ENCODE measurements around the gene JMJD1C.

Gene JMJD1C

DNA sequence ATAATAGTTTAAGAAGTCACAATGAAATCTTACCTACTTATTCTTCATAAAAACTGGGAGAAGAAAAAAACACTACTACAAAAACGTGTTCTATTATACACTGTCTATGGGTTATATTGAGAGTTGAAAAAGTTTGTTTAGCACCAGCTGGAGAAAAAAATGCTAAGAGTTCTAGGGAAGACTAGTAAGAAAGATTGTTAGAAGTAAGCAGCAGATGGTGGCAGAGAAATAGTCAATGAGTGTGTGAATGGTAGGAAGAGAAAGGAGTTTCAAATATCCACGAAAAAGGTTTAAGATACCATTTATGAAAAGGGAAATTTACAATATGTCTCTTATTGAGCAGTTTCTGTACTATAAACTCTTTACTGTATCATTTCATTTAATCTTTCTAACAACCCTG is 208.0 kb downstream of the JMJD1C start:
- no peak overlapping the region for H3K9ac ChIP-seq (ENCODE audit: low read length)
- H3K4me2 ChIP-seq (ENCODE audit: low read depth, low read length) = no peak overlapping the region
- no peak overlapping the region for H3K27ac ChIP-seq (ENCODE audit: low read length)
- no peak for TF ChIP-seq EZH2 (optimal IDR thresholded peaks at IDR 0.05; ENCODE audit: low read depth, low read length)
- TF ChIP-seq EZH2phosphoT487 (IDR thresholded peaks at IDR 0.05; ENCODE audit: low read length) = no peak
- TF ChIP-seq, protein P1, sequence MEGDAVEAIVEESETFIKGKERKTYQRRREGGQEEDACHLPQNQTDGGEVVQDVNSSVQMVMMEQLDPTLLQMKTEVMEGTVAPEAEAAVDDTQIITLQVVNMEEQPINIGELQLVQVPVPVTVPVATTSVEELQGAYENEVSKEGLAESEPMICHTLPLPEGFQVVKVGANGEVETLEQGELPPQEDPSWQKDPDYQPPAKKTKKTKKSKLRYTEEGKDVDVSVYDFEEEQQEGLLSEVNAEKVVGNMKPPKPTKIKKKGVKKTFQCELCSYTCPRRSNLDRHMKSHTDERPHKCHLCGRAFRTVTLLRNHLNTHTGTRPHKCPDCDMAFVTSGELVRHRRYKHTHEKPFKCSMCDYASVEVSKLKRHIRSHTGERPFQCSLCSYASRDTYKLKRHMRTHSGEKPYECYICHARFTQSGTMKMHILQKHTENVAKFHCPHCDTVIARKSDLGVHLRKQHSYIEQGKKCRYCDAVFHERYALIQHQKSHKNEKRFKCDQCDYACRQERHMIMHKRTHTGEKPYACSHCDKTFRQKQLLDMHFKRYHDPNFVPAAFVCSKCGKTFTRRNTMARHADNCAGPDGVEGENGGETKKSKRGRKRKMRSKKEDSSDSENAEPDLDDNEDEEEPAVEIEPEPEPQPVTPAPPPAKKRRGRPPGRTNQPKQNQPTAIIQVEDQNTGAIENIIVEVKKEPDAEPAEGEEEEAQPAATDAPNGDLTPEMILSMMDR (IDR thresholded peaks at IDR 0.05; ENCODE audit: low read length) = no peak
- no peak overlapping the region for H2AFZ ChIP-seq (ENCODE audit: low read length)
- no peaks in the 10 kb centered on the region; the same call in 1 of the 2 replicates for H3F3A ChIP-seq (ENCODE audit: insufficient read depth, low read length)
- DNase-seq = no peak
- no peaks in the 10 kb centered on the region for H3K9me3 ChIP-seq (replicated peaks; ENCODE audit: insufficient read depth, low read length)
- no peak overlapping the region for H3K4me3 ChIP-seq (ENCODE audit: low read length)
- peaks cover 3% of the 10 kb centered on the region; the same call in 1 of the 2 replicates for H4K20me1 ChIP-seq (ENCODE audit: insufficient read depth, low read length)
- H3K79me2 ChIP-seq (ENCODE audit: low read length) = peaks cover 100% of the 10 kb centered on the region
- no peaks in the 10 kb centered on the region; the same call in 1 of the 2 replicates for H3K36me3 ChIP-seq (replicated peaks; ENCODE audit: insufficient read depth, low read length)
- H3K4me1 ChIP-seq (ENCODE audit: low read length) = peaks cover 48% of the 10 kb centered on the region
- H3K27me3 ChIP-seq (replicated peaks; ENCODE audit: insufficient read depth, low read length) = no peaks in the 10 kb centered on the region
- H3K9me2 ChIP-seq (replicated peaks; ENCODE audit: insufficient read depth, low read length) = no peaks in the 10 kb centered on the region

DNA sequence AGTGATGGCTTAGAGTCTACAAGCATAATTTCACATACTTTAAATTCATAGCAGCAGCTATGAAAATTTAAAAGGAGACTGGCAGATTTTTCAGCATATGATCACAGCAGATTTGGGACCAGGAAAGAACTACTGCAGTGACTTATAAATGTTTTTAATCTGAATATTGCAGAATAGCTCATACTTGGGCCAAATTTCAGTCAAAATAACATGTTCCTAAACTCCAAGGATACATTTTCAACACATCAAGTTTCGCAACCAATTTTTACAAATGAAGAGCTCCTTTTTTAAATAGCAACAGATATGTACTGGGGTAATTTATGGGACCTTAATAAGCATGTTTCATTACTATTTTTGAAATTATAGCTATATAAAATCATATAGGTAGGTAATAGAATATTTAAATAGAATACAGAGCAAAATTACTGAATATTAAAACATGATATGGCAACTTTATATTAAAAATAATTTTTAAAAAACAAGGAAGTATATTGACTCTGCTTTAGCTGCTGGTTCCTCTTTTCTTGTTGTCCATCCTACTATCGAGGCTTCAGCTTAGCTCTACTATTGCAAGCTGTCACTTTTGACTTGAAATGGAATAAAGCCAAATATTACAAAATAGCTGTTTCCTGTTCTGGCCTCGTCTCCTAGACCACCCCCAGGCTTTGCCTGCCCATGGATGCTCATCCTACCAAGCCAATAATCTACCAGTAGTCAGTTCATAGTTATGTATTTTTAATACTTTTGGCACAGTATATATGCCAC is 209.6 kb downstream of the JMJD1C start:
- peaks cover 3% of the 10 kb centered on the region; the same call in 1 of the 2 replicates for H4K20me1 ChIP-seq (ENCODE audit: insufficient read depth, low read length)
- no peaks in the 10 kb centered on the region; the same call in 1 of the 2 replicates for H3F3A ChIP-seq (ENCODE audit: insufficient read depth, low read length)
- no peak overlapping the region for H3K4me2 ChIP-seq (ENCODE audit: low read depth, low read length)
- H3K9ac ChIP-seq (ENCODE audit: low read length) = no peak overlapping the region
- no peak for TF ChIP-seq EZH2 (optimal IDR thresholded peaks at IDR 0.05; ENCODE audit: low read depth, low read length)
- no peak for TF ChIP-seq EZH2phosphoT487 (IDR thresholded peaks at IDR 0.05; ENCODE audit: low read length)
- TF ChIP-seq, protein P1 (IDR thresholded peaks at IDR 0.05; ENCODE audit: low read length) = no peak
- H3K9me3 ChIP-seq (replicated peaks; ENCODE audit: insufficient read depth, low read length) = no peaks in the 10 kb centered on the region
- H3K27ac ChIP-seq (ENCODE audit: low read length) = no peak overlapping the region
- no peak overlapping the region for H3K4me3 ChIP-seq (ENCODE audit: low read length)
- DNase-seq = no peak
- no peaks in the 10 kb centered on the region for H3K9me2 ChIP-seq (replicated peaks; ENCODE audit: insufficient read depth, low read length)
- no peak overlapping the region for H2AFZ ChIP-seq (ENCODE audit: low read length)
- peaks cover 100% of the 10 kb centered on the region for H3K79me2 ChIP-seq (ENCODE audit: low read length)
- H3K27me3 ChIP-seq (replicated peaks; ENCODE audit: insufficient read depth, low read length) = no peaks in the 10 kb centered on the region
- peaks cover 37% of the 10 kb centered on the region for H3K4me1 ChIP-seq (ENCODE audit: low read length)
- no peaks in the 10 kb centered on the region; the same call in 1 of the 2 replicates for H3K36me3 ChIP-seq (replicated peaks; ENCODE audit: insufficient read depth, low read length)

DNA sequence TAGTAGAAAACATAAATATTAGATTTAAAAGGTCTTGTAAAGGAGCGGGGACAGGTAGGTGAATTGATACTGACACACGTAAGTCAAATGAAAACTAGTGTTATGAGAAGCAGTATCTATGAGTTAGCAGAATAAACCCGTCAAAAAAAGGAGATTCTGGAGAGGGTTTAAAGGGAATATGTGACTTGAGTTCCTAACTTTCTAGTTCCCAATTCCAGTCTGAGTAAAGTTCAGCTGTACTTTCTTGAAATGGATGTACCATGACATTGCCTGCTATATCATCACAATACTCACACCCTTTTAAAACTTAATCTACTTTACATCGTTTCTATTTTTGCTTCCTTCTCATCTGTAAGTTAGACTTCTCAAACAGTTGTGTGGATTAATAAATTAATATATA is 210.5 kb downstream of the JMJD1C start:
- Histone ChIP-seq H3K27ac (ENCODE audit: low read length) (no peak overlapping the region), H3K4me1 (ENCODE audit: low read length) (peaks cover 32% of the 10 kb centered on the region), H3K36me3 (replicated peaks; ENCODE audit: insufficient read depth, low read length) (no peaks in the 10 kb centered on the region; the same call in 1 of the 2 replicates), H3K9me2 (replicated peaks; ENCODE audit: insufficient read depth, low read length) (no peaks in the 10 kb centered on the region), H3K27me3 (replicated peaks; ENCODE audit: insufficient read depth, low read length) (no peaks in the 10 kb centered on the region), H2AFZ (ENCODE audit: low read length) (no peak overlapping the region), H3K4me2 (ENCODE audit: low read depth, low read length) (no peak overlapping the region), H3F3A (ENCODE audit: insufficient read depth, low read length) (no peaks in the 10 kb centered on the region; the same call in 1 of the 2 replicates), H3K79me2 (ENCODE audit: low read length) (peaks cover 100% of the 10 kb centered on the region), H3K9me3 (replicated peaks; ENCODE audit: insufficient read depth, low read length) (no peaks in the 10 kb centered on the region), H3K4me3 (ENCODE audit: low read length) (no peak overlapping the region), H3K9ac (ENCODE audit: low read length) (no peak overlapping the region), H4K20me1 (ENCODE audit: insufficient read depth, low read length) (peaks cover 3% of the 10 kb centered on the region; the same call in 1 of the 2 replicates)
- TF ChIP-seq, protein P1 (IDR thresholded peaks at IDR 0.05; ENCODE audit: low read length) = no peak
- TF ChIP-seq EZH2phosphoT487 (IDR thresholded peaks at IDR 0.05; ENCODE audit: low read length) (no peak), EZH2 (optimal IDR thresholded peaks at IDR 0.05; ENCODE audit: low read depth, low read length) (no peak)
- DNase-seq = no peak

Data from MM.1S (cell line).